ENCODE data around the gene EPS8L1.
"Not testable (repeated sequence)": the region's sequence is repeated elsewhere in the genome, so short reads cannot be mapped to it uniquely, and the experiment has no call there.

Gene EPS8L1

GRCh38 chr19:55050749-55051532 is 24.7 kb upstream of the EPS8L1 start:
- no peak for DNase-seq

- DNase-seq = no peak
Measured at GRCh38 chr19:55053735-55054134, 21.9 kb upstream of the EPS8L1 start.

GRCh38 chr19:55056827-55057226 is 18.8 kb upstream of the EPS8L1 start:
- no peak for DNase-seq

GRCh38 chr19:55058781-55059610 is 16.7 kb upstream of the EPS8L1 start:
- DNase-seq = no peak

- DNase-seq = not testable (repeated sequence)
Measured at GRCh38 chr19:55060287-55060686, 15.4 kb upstream of the EPS8L1 start.

- DNase-seq = peak; percentile 99
Measured at GRCh38 chr19:55062735-55063491, 12.8 kb upstream of the EPS8L1 start, which contains the start of gene RDH13. Gene RDH13, minus strand, starts transcription at chr19:55063148. Its CDS starts 116 bp downstream, at chr19:55063032.

- no peak for DNase-seq
Measured at GRCh38 chr19:55063492-55063843, 12.2 kb upstream of the EPS8L1 start.

- DNase-seq = not testable (repeated sequence)
Measured at GRCh38 chr19:55065516-55065915, 10.2 kb upstream of the EPS8L1 start.

GRCh38 chr19:55066107-55066709 is 9.5 kb upstream of the EPS8L1 start:
- no peak for DNase-seq

- DNase-seq = no peak
Measured at GRCh38 chr19:55067869-55068268, 7.8 kb upstream of the EPS8L1 start.

GRCh38 chr19:55068950-55069864 is 6.5 kb upstream of the EPS8L1 start:
- no peak for DNase-seq

- no peak for DNase-seq
Measured at GRCh38 chr19:55069865-55070197, 5.8 kb upstream of the EPS8L1 start.

GRCh38 chr19:55070466-55071128 is 5.1 kb upstream of the EPS8L1 start:
- DNase-seq = no peak

- no peak for DNase-seq
Measured at GRCh38 chr19:55071129-55071502, 4.6 kb upstream of the EPS8L1 start.

GRCh38 chr19:55071913-55072312 is 3.8 kb upstream of the EPS8L1 start:
- no peak for DNase-seq

GRCh38 chr19:55076321-55076720 is 652 bp downstream of the EPS8L1 start:
- no peak for DNase-seq

- DNase-seq = no peak
Measured at GRCh38 chr19:55077106-55077505, 1.4 kb downstream of the EPS8L1 start.

- no peak for DNase-seq
Measured at GRCh38 chr19:55078996-55079395, 3.3 kb downstream of the EPS8L1 start.

GRCh38 chr19:55079400-55080038 is 3.9 kb downstream of the EPS8L1 start:
- no peak for DNase-seq

GRCh38 chr19:55080121-55080967 is 4.7 kb downstream of the EPS8L1 start:
- DNase-seq = no peak
